NCI-H748 (cell line): ENCODE results near the gene CCDC107.

Experiments used
- DNase-seq: peaks from one replicate; lab custom pipeline; 2025; ENCODE audit not compliant: unreplicated experiment; lab: John Stamatoyannopoulos, UW

Gene CCDC107

GRCh38 chr9:35700031-35700430 lies 41.9 kb downstream of the CCDC107 start:
- no peak for DNase-seq

DNA sequence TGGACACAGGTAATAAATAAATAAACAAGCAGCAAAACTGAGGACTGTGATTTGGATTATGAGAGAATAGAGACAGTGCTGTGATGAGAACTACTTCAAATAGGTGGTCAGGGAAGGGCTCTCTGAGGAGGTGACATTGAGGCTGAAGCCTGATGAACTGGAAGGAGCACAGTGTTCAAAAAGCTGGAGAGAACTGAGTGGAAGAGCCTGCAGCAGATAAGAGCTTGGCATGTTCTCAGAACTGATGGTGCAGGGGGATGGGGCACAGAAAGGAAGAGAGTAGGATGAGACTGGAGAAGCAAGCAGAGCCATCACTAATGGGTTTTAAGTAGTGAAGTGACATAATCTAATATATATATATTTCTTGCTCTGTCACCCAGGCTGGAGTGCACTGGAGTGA lies 42.9 kb downstream of the CCDC107 start:
- no peak for DNase-seq

DNA sequence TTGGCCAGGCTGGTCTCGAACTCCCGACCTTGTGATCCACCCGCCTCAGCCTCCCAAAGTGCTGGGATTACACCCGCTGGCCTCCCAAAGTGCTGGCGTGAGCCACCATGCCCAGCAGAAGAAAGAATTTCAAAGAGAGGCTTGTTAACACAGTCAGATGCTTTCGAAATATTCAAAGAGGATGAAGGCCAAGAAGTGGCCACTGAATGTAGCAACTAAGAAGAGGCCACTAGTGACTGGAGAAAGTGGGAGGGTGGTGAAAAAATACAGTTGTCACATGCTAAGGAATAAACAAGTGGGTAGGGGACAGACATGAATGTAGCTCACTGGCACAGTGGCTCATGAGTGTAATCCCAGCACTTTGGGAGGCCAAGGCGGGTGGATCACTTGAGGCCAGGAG lies 44.6 kb downstream of the CCDC107 start:
- no peak for DNase-seq

DNA sequence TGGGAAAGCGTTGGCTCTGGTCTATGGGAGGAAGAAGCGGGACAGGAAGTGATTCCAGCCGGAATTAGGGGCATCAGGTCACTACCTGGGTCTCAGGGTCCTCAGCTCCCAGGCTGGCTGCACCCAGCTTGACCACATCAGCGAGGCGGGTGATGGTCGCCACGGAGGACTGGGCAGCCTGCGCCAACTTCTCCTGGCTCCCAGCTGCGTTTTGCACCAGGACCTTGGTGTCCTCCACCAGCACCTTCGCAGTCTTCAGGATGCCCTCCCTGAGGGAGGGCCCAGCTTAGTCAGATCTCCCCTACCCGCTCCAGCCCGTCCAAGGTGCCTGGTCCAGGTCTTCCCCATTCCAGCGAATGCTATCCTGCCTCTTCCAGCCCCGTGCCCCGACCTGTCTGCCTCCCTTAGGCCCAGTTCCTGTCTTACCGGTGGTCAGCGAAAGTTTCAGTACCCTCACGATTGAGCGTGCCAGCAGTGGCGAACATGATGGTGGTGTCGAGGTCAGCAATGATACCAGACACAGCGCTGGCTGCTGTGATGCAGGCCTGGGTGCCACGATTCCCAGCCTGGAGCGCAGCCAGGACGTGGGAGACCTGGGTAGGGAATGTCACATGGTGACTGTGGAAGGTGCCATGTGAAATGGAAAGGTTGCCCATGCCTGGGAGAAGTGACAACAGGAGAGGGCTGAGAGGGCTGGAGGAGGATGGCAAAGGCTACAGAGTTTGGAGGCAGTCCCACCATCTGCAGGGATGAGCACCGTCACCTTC lies 46.0 kb downstream of the CCDC107 start:
- DNase-seq: no peak

DNA sequence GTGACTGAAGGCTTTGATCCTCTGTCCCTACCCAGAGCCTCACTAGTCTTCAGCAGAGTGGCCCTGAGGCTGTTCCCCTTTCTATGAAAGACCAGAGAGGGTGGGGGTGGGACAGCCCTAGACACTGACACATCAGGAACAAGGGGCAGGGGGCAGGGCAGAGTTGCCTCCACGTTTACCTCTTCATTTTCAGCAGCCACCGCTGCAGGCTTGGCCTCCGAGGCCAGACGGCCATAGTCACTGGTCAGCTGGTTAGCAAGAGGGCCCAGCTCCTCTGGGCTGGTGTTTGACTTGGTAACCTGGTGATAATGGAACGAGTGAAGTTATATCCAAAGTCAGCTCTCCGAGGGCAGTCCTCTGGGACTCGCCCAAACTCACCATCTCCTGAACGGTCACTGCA lies 47.3 kb downstream of the CCDC107 start:
- DNase-seq: no peak

- no peak for DNase-seq
Measured at GRCh38 chr9:35705836-35706430, 47.8 kb downstream of the CCDC107 start.

DNA sequence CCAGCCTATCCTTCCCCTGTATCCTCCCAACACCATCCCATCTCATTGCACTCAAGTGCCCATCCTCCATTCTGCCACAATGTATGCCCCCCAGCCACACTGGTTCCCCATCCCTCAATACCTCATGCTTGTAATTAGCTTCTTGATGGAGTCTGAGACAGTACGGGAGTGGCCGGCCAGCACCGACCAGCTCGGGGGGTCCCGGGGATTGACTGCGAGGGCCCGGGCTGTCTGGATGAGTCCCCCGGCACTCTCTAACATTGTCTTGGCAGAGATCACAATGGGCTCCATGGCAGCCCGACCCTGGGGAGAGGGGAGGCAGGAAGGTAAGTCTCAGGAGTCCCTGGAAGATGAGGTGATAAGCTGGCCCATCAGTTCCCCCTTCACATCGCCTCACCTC lies 48.9 kb downstream of the CCDC107 start:
- DNase-seq: no peak

DNA sequence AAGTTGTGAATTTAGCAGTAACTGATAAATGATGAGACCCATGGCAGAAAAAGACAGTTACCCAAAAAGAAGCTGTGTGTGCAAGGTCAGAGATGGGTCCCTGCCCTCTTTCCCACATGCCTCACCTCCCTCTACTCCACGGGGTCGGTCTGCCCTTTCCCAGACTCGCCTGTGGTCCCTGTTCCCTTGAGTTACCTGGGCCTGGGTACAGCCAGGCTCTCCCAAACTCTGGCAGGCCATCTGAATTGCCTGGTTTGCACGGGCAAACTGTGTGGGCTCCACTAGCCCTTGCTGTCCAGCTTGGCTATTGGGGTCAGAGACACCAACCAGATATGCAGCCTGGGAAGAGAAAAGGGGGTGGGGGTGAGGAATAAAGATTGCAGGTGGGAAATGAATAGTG lies 50.1 kb downstream of the CCDC107 start:
- no peak for DNase-seq

DNA sequence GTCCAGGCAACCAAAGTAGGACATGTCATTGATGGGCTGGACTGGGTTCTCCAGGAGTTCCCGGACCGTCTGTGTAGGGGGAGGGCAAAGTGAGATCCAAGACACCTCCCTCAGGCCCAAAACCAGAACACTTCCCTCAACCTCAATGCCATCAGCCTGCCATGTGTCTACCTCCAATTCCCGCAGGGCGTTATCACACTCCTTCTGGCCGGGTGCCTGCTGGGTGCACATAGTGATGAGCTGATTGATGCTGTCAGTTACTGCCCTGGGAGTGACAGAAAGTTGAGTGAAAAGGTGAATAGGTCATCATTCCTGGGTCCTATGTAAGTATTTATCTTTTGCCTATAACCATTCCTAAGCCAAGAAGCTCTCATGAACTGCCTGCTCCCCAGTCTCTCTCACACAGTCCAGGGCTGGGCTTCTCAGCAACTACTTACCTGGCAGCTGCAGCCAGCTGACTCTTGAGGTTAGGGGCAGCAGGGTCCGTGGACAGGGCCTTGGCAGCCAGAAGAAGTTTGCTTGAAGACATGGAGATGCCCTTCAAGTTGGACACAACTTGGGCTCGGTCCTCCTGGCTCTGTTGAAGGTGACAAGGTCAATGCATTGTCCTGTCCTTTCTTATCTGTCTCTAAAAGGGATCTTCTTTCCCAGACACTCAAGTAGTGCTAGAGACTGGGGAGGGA lies 52.9 kb downstream of the CCDC107 start:
- DNase-seq: no peak
